IMR-90 (cell line): ENCODE data around the gene GABRD. TPM values are rescaled to one million over a fixed set of nuclear protein-coding genes. Genes with fewer than 3 reads are reported as not detected.

Experiments used
- ATAC-seq: fragments of 200-7000 bp; cut with Tn5 transposase; 2 replicates; pipeline ENCODE4 v1.9.1; 2020; ENCODE audit warnings: low read depth, mild to moderate bottlenecking, moderate library complexity
- BruUV-seq: library from RNA; stranded (reverse); fragments of 400-500 nt; replicated peaks from 2 replicates; lab custom pipeline; 2021; lab: Mats Ljungman, UMichigan
- CTCF ChIA-PET: fragments of 300-600 bp; formaldehyde crosslinking; extraction: SDS; loops from one replicate; lab custom pipeline; 2021; ENCODE audit warnings: antibody characterized with exemption; lab: Yijun Ruan, JAX
- POLR2A ChIA-PET: fragments of 300-600 bp; sonication (Branson Sonifier 250); formaldehyde crosslinking; loops from one replicate; lab custom pipeline; 2022; ENCODE audit warnings: antibody characterized with exemption; ENCODE audit not compliant: unreplicated experiment; lab: Charles Lee
- DNase-seq: peaks from one replicate; pipeline ENCODE4 v3.0.0; 2013
- H2AFZ ChIP-seq: replicated peaks from 2 replicates; pipeline ENCODE3; 2013; ENCODE audit warnings: low read length, mild to moderate bottlenecking; ENCODE audit not compliant: poor library complexity
- H2AK5ac ChIP-seq: 2 replicates; pipeline ENCODE4 v1.6.1; 2013; ENCODE audit warnings: low read depth, low read length, inconsistent platforms
- H2AK9ac ChIP-seq: replicated peaks from 2 replicates; pipeline ENCODE3; 2013; ENCODE audit warnings: mild to moderate bottlenecking, low read depth, low read length, moderate library complexity; ENCODE audit not compliant: poor library complexity
- H2BK120ac ChIP-seq: 2 replicates; pipeline ENCODE4 v1.6.1; 2013; ENCODE audit warnings: low read depth, low read length, inconsistent platforms
- H2BK15ac ChIP-seq: 3 replicates; pipeline ENCODE4 v1.6.1; 2013; ENCODE audit warnings: low read depth, low read length, inconsistent platforms
- H2BK20ac ChIP-seq: 2 replicates; pipeline ENCODE4 v1.6.1; 2013; ENCODE audit warnings: low read depth, mild to moderate bottlenecking, inconsistent platforms, low read length, moderate library complexity
- H2BK5ac ChIP-seq: 2 replicates; pipeline ENCODE4 v1.6.1; 2013; ENCODE audit warnings: mild to moderate bottlenecking, low read depth, low read length, inconsistent platforms; ENCODE audit not compliant: poor library complexity, severe bottlenecking
- H3K14ac ChIP-seq: replicated peaks from 2 replicates; pipeline ENCODE4 v1.6.1; 2013; ENCODE audit warnings: low read depth, low read length, inconsistent platforms
- H3K18ac ChIP-seq: 2 replicates; pipeline ENCODE4 v1.6.1; 2013; ENCODE audit warnings: low read depth, low read length, control low read depth
- H3K23ac ChIP-seq: 2 replicates; pipeline ENCODE4 v1.6.1; 2013; ENCODE audit warnings: low read depth, low read length, inconsistent platforms
- H3K27ac ChIP-seq: 2 replicates; pipeline ENCODE4 v1.5.1; 2013; ENCODE audit warnings: mild to moderate bottlenecking, control low read depth, low read length; ENCODE audit not compliant: insufficient read depth
- H3K27me3 ChIP-seq: 2 replicates; pipeline ENCODE4 v1.6.1; 2013; ENCODE audit warnings: low read length; ENCODE audit not compliant: control insufficient read depth, insufficient read depth
- H3K36me3 ChIP-seq: 2 replicates; pipeline ENCODE4 v1.6.1; 2013; ENCODE audit warnings: low read length, mixed read lengths; ENCODE audit not compliant: control insufficient read depth, insufficient read depth
- H3K4ac ChIP-seq: 2 replicates; pipeline ENCODE4 v1.6.1; 2013; ENCODE audit warnings: low read depth, low read length, inconsistent platforms
- H3K4me1 ChIP-seq: 2 replicates; pipeline ENCODE4 v1.6.1; 2013; ENCODE audit warnings: low read length, mixed read lengths; ENCODE audit not compliant: control insufficient read depth, insufficient read depth
- H3K4me2 ChIP-seq: 2 replicates; pipeline ENCODE4 v1.6.1; 2013; ENCODE audit warnings: low read depth, mild to moderate bottlenecking, control low read depth, low read length, moderate library complexity
- H3K4me3 ChIP-seq: 2 replicates; pipeline ENCODE4 v1.5.1; 2013; ENCODE audit warnings: low read depth, mild to moderate bottlenecking, control low read depth, low read length, moderate library complexity; ENCODE audit not compliant: insufficient read depth
- H3K56ac ChIP-seq: 2 replicates; pipeline ENCODE4 v1.6.1; 2013; ENCODE audit warnings: low read length, inconsistent platforms; ENCODE audit not compliant: insufficient read depth; ENCODE audit errors: extremely low read depth
- H3K79me1 ChIP-seq, 2 experiments: 2 replicates each; pipeline ENCODE4 v1.6.1; 2013; ENCODE audit warnings: low read length in 2 of 2, inconsistent platforms in 1 of 2, low read depth in 1 of 2
- H3K9ac ChIP-seq: 2 replicates; pipeline ENCODE4 v1.6.1; 2013; ENCODE audit warnings: low read depth, low read length, control low read depth
- H3K9me1 ChIP-seq: 2 replicates; pipeline ENCODE4 v1.6.1; 2013; ENCODE audit warnings: low read length, inconsistent platforms; ENCODE audit not compliant: insufficient read depth
- H3K9me3 ChIP-seq: 2 replicates; pipeline ENCODE4 v1.6.1; 2013; ENCODE audit warnings: low read length; ENCODE audit not compliant: control insufficient read depth, insufficient read depth
- H4K20me1 ChIP-seq: 2 replicates; pipeline ENCODE4 v1.6.1; 2013; ENCODE audit warnings: low read length, inconsistent platforms; ENCODE audit not compliant: insufficient read depth
- H4K5ac ChIP-seq: 2 replicates; pipeline ENCODE4 v1.6.1; 2013; ENCODE audit warnings: mild to moderate bottlenecking, low read depth, low read length, control low read depth
- H4K8ac ChIP-seq, 2 experiments: 2 replicates each; pipeline ENCODE4 v1.6.1; 2013; ENCODE audit warnings: low read depth in 2 of 2, low read length in 2 of 2, control low read depth in 1 of 2, inconsistent platforms in 1 of 2
- H4K91ac ChIP-seq: 2 replicates; pipeline ENCODE4 v1.6.1; 2013; ENCODE audit warnings: low read depth, low read length, inconsistent platforms; ENCODE audit not compliant: insufficient read depth
- BHLHE40 ChIP-seq: fragments of 150-350 bp; IDR thresholded peaks from 2 replicates; pipeline ENCODE4 v1.6.1; 2016; ENCODE audit warnings: mild to moderate bottlenecking, low read depth, low read length
- ELK1 ChIP-seq: fragments of 150-350 bp; IDR thresholded peaks from 2 replicates; pipeline ENCODE4 v1.6.1; 2016; ENCODE audit warnings: low read depth, mild to moderate bottlenecking, low read length, moderate library complexity, borderline replicate concordance
- MAZ ChIP-seq: IDR thresholded peaks from 2 replicates; pipeline ENCODE4 v1.6.1; 2012; ENCODE audit warnings: low read depth, mild to moderate bottlenecking, low read length, improper control_type of control experiment, moderate library complexity, borderline replicate concordance
- WGBS, 2 experiments: methylation state at CpG; one replicate each; pipeline versions ENCODE4 v1.1.5 to v1.1.7; 2013; ENCODE audit warnings: missing lambda C conversion rate in 2 of 2; ENCODE audit not compliant: insufficient read length in 1 of 2; ENCODE audit errors: extremely low coverage in 2 of 2; 5-methylcytosine and 5-hydroxymethylcytosine counted together
- dilution Hi-C: fragments of 300-500 bp; cut with HindIII; formaldehyde crosslinking; loops from one replicate; pipeline ENCODE4 v1.14.3; 2018; ENCODE audit warnings: low sequenced_read_pairs; ENCODE audit not compliant: unreplicated experiment
- in situ Hi-C: fragments of 300-500 bp; cut with MboI; formaldehyde crosslinking; loops from 3 replicates; pipeline ENCODE4 v1.14.3; 2019; ENCODE audit warnings: low sequenced_read_pairs, inconsistent platforms, mixed read lengths
- intact Hi-C: fragments of 100-400 bp; cut with micrococcal nuclease; formaldehyde crosslinking; loops from 2 replicates; pipeline ENCODE4 v1.10.0; 2022
- polyA plus RNA-seq, 3 experiments: library from polyadenylated mRNA; depleted of rRNA; stranded (reverse); fragments of >200 nt; gene quantifications; 2 replicates each; pipeline ENCODE4 v1.2.3, GENCODE V29; 2012; ENCODE audit warnings: low replicate concordance in 1 of 3
- total RNA-seq: library from RNA; depleted of rRNA; stranded (reverse); fragments of >200 nt; gene quantifications from 2 replicates; pipeline ENCODE4 v1.2.3, GENCODE V29; 2012

GABRD gene
- total and polyA plus RNA-seq, 2 of the 4 experiments (the other 2 are of a cell fraction) = not detected

- H3K14ac ChIP-seq = no peak overlapping the region
- POLR2A ChIA-PET = no interaction called here
- 75% methylated on average over 8 of the region's 11 CpGs; no CpG with 5 or more reads in 1 of the 2 experiments for WGBS, 2 experiments
- CTCF ChIA-PET = no interaction called here
- in situ Hi-C loops = no loop called here
- no peak overlapping the region for H2AK5ac ChIP-seq
- H4K20me1 ChIP-seq = no peaks in the 10 kb centered on the region
- dilution Hi-C loops = no loop called here
- H2BK15ac ChIP-seq = no peak overlapping the region
- H3K4me3 ChIP-seq = no peak overlapping the region
- BruUV-seq = no TSS peak
- intact Hi-C loops = no loop called here
- no peak overlapping the region for H3K4me2 ChIP-seq
- DNase-seq (no peak), ATAC-seq (no peak)
- no peak overlapping the region for H2BK120ac ChIP-seq
- H4K8ac ChIP-seq = no peak overlapping the region
- TF ChIP-seq ELK1 (no peak), MAZ (no peak), BHLHE40 (no peak)
- no peak overlapping the region for H3K18ac ChIP-seq
- no peaks in the 10 kb centered on the region for H3K36me3 ChIP-seq
- H4K91ac ChIP-seq = no peak overlapping the region
- H2AK9ac ChIP-seq = no peak overlapping the region
- H3K4me1 ChIP-seq = no peaks in the 10 kb centered on the region
- no peak overlapping the region for H4K5ac ChIP-seq
- no peak overlapping the region for H3K56ac ChIP-seq
- H2BK5ac ChIP-seq = no peak overlapping the region
- H3K4ac ChIP-seq = no peak overlapping the region
- H3K27ac ChIP-seq = no peak overlapping the region
- peaks cover 31% of the 10 kb centered on the region for H3K27me3 ChIP-seq
- H2BK20ac ChIP-seq = no peak overlapping the region
- no peaks in the 10 kb centered on the region for H3K79me1 ChIP-seq
- no peaks in the 10 kb centered on the region; the same call in 1 of the 2 replicates for H3K9me3 ChIP-seq
- no peak overlapping the region for H2AFZ ChIP-seq
- no peak overlapping the region for H3K9ac ChIP-seq
- no peaks in the 10 kb centered on the region for H3K9me1 ChIP-seq
- H3K23ac ChIP-seq = no peak overlapping the region
Observed at GRCh38 chr1:2070016-2070415, 50.9 kb downstream of the GABRD start.
